ENCODE measurements around the gene KLF13.

The KLF13 gene

GRCh38 chr15:31365655-31366127, 39.1 kb downstream of the KLF13 start:
- DNase-seq: no peak

GRCh38 chr15:31366169-31366734, 39.6 kb downstream of the KLF13 start:
- no peak for DNase-seq

GRCh38 chr15:31367021-31367729, 40.5 kb downstream of the KLF13 start:
- no peak for DNase-seq

GRCh38 chr15:31367730-31368344, 41.2 kb downstream of the KLF13 start:
- DNase-seq: no peak

GRCh38 chr15:31369727-31370126, 43.1 kb downstream of the KLF13 start:
- DNase-seq: no peak

- DNase-seq: no peak
Measured at GRCh38 chr15:31371520-31372240, 45.0 kb downstream of the KLF13 start.

GRCh38 chr15:31372635-31373091, 46.0 kb downstream of the KLF13 start:
- DNase-seq: peak; percentile 73 to 85

GRCh38 chr15:31373096-31373865, 46.6 kb downstream of the KLF13 start:
- no peak for DNase-seq

- no peak for DNase-seq
Measured at GRCh38 chr15:31373970-31374369, 47.3 kb downstream of the KLF13 start.

GRCh38 chr15:31374489-31374888, 47.9 kb downstream of the KLF13 start:
- no peak for DNase-seq

GRCh38 chr15:31374986-31375385, 48.4 kb downstream of the KLF13 start:
- no peak for DNase-seq

- no peak for DNase-seq
Measured at GRCh38 chr15:31375772-31376171, 49.1 kb downstream of the KLF13 start.

- no peak for DNase-seq
Measured at GRCh38 chr15:31376511-31376910, 49.9 kb downstream of the KLF13 start.

- no peak for DNase-seq
Measured at GRCh38 chr15:31377030-31377429, 50.4 kb downstream of the KLF13 start.

- no peak for DNase-seq
Measured at GRCh38 chr15:31378363-31378903, 51.8 kb downstream of the KLF13 start.

- no peak for DNase-seq
Measured at GRCh38 chr15:31379042-31379441, 52.4 kb downstream of the KLF13 start.

- DNase-seq: no peak
Measured at GRCh38 chr15:31379577-31379976, 52.9 kb downstream of the KLF13 start.

- no peak for DNase-seq
Measured at GRCh38 chr15:31381801-31382712, 55.4 kb downstream of the KLF13 start.

GRCh38 chr15:31382713-31383045, 56.0 kb downstream of the KLF13 start:
- DNase-seq: no peak

- no peak for DNase-seq
Measured at GRCh38 chr15:31383139-31383538, 56.5 kb downstream of the KLF13 start.

GRCh38 chr15:31384568-31384967, 57.9 kb downstream of the KLF13 start:
- DNase-seq: no peak

All from SHP77 (cell line).